WERI-Rb-1 (cell line): ENCODE results near the gene TMEM80.
"Not testable (repeated sequence)": the region's sequence is repeated elsewhere in the genome, so short reads cannot be mapped to it uniquely, and the experiment has no call there.

ENCODE experiments used
- DNase-seq: peaks from one replicate; pipeline ENCODE4 v3.0.0-alpha.2; 2020
- H3K27ac ChIP-seq: fragments of 250-450 bp; sonication (Bioruptor Pico); 2 replicates; pipeline ENCODE4 v1.5.1; 2020; ENCODE audit warnings: mild to moderate bottlenecking, moderate library complexity
- H3K27me3 ChIP-seq: fragments of 250-450 bp; sonication (Bioruptor Pico); 2 replicates; pipeline ENCODE4 v1.5.1; 2021; ENCODE audit warnings: mild to moderate bottlenecking, low read depth, moderate library complexity; ENCODE audit not compliant: insufficient read depth, severe bottlenecking
- H3K36me3 ChIP-seq: fragments of 250-450 bp; sonication (Bioruptor Pico); 2 replicates; pipeline ENCODE4 v1.5.1; 2020; ENCODE audit warnings: mild to moderate bottlenecking, moderate library complexity
- H3K4me3 ChIP-seq: 2 replicates; pipeline ENCODE4 v1.5.1; 2011; ENCODE audit warnings: low read depth, mild to moderate bottlenecking, control low read depth, low read length
- H3K9me3 ChIP-seq: fragments of 250-450 bp; sonication (Bioruptor Pico); 2 replicates; pipeline ENCODE4 v1.5.1; 2021; ENCODE audit warnings: mild to moderate bottlenecking, moderate library complexity; ENCODE audit not compliant: severe bottlenecking
- CTCF ChIP-seq: IDR thresholded peaks from 2 replicates; pipeline ENCODE4 v1.5.1; 2011; ENCODE audit warnings: low read depth, mild to moderate bottlenecking, control low read depth, inconsistent platforms, low read length

The TMEM80 gene

GRCh38 chr11:695538-696248, at the start of gene TMEM80:
TSS of gene TMEM80 (plus strand) at chr11:695816. CDS start at chr11:695828, 12 bp downstream.
- no peaks in the 10 kb centered on the region for H3K27me3 ChIP-seq
- TF ChIP-seq CTCF, result no peak
- DNase-seq, result peak; percentile 98
- H3K27ac ChIP-seq, result peak within 1 kb of the TSS; percentile 100
- peak within 1 kb of the TSS; percentile 82 for H3K4me3 ChIP-seq
- H3K36me3 ChIP-seq, result peaks cover 9% of the 10 kb centered on the region
- no peaks in the 10 kb centered on the region for H3K9me3 ChIP-seq

GRCh38 chr11:646214-646613, 49.4 kb upstream of the TMEM80 start:
- no peaks in the 10 kb centered on the region for H3K27me3 ChIP-seq
- no peak for DNase-seq
- no peak for TF ChIP-seq CTCF
- no peaks in the 10 kb centered on the region for H3K9me3 ChIP-seq
- H3K27ac ChIP-seq, result no peak overlapping the region
- H3K36me3 ChIP-seq, result peaks cover 54% of the 10 kb centered on the region
- no peak overlapping the region for H3K4me3 ChIP-seq

- H3K4me3 ChIP-seq, DNase-seq, H3K27me3 ChIP-seq, H3K9me3 ChIP-seq, H3K27ac ChIP-seq: not testable (repeated sequence)
- H3K36me3 ChIP-seq, result peaks cover 57% of the 10 kb centered on the region
Measured at GRCh38 chr11:647672-648158, 47.9 kb upstream of the TMEM80 start.

- Histone ChIP-seq H3K36me3 (peaks cover 54% of the 10 kb centered on the region), H3K27ac (no peak overlapping the region), H3K27me3 (no peaks in the 10 kb centered on the region), H3K9me3 (no peaks in the 10 kb centered on the region), H3K4me3 (no peak overlapping the region)
- no peak for TF ChIP-seq CTCF
- no peak for DNase-seq
Measured at GRCh38 chr11:650482-650881, 45.1 kb upstream of the TMEM80 start.

GRCh38 chr11:653136-653535, 42.5 kb upstream of the TMEM80 start:
- peaks cover 60% of the 10 kb centered on the region for H3K36me3 ChIP-seq
- H3K27ac ChIP-seq, H3K27me3 ChIP-seq: not testable (repeated sequence)

GRCh38 chr11:653837-654236, 41.8 kb upstream of the TMEM80 start:
- Histone ChIP-seq H3K27ac (no peak overlapping the region), H3K27me3 (no peaks in the 10 kb centered on the region), H3K9me3 (no peaks in the 10 kb centered on the region), H3K36me3 (peaks cover 65% of the 10 kb centered on the region), H3K4me3 (no peak overlapping the region)
- no peak for TF ChIP-seq CTCF
- DNase-seq, result no peak

More at GRCh38 chr11:653136-653535, 42.5 kb upstream of the TMEM80 start:
- H3K4me3 ChIP-seq, H3K9me3 ChIP-seq, DNase-seq: not testable (repeated sequence)

GRCh38 chr11:654444-654843, 41.2 kb upstream of the TMEM80 start:
- not testable (repeated sequence) for H3K4me3 ChIP-seq, H3K9me3 ChIP-seq, H3K27me3 ChIP-seq, H3K27ac ChIP-seq, DNase-seq
- H3K36me3 ChIP-seq, result peaks cover 66% of the 10 kb centered on the region
